PC-3 (cell line): ENCODE measurements around the gene USF3. TPM values are rescaled to one million over a fixed set of nuclear protein-coding genes. Genes with fewer than 3 reads are reported as not detected.

Source experiments
- ATAC-seq: fragments of 200-7000 bp; cut with Tn5 transposase; 2 replicates; pipeline ENCODE4 v1.9.1; 2020; ENCODE audit warnings: mild to moderate bottlenecking, moderate library complexity
- BruUV-seq: library from RNA; stranded (reverse); fragments of 400-500 nt; replicated peaks from 2 replicates; lab custom pipeline; 2021; lab: Mats Ljungman, UMichigan
- CTCF ChIA-PET: fragments of 300-600 bp; sonication (Branson Sonifier 250); formaldehyde crosslinking; loops from one replicate; lab custom pipeline; 2022; ENCODE audit warnings: antibody characterized with exemption; lab: Charles Lee
- POLR2A ChIA-PET: fragments of 300-600 bp; sonication (Branson Sonifier 250); formaldehyde crosslinking; loops from one replicate; lab custom pipeline; 2022; ENCODE audit warnings: antibody characterized with exemption; ENCODE audit not compliant: unreplicated experiment; lab: Charles Lee
- DNase-seq: peaks from one replicate; pipeline ENCODE4 v3.0.0-alpha.2; 2015
- H2AFZ ChIP-seq: fragments of 300-600 bp; sonication (generic); 2 replicates; pipeline ENCODE4 v1.6.0; 2016; ENCODE audit warnings: antibody characterized with exemption, low read length
- H3F3A ChIP-seq: fragments of 300-600 bp; sonication (generic); one replicate; pipeline ENCODE4 v1.6.0; 2017; ENCODE audit warnings: antibody characterized with exemption, low read length, control low read depth, mild to moderate bottlenecking; ENCODE audit not compliant: unreplicated experiment
- H3K27ac ChIP-seq: fragments of 300-600 bp; sonication (generic); 2 replicates; pipeline ENCODE4 v1.5.1; 2016; ENCODE audit warnings: mild to moderate bottlenecking, low read length
- H3K27me3 ChIP-seq: fragments of 300-600 bp; sonication (generic); 2 replicates; pipeline ENCODE4 v1.6.1; 2016; ENCODE audit warnings: low read length, mixed read lengths
- H3K36me3 ChIP-seq: fragments of 300-600 bp; sonication (generic); 2 replicates; pipeline ENCODE4 v1.6.1; 2016; ENCODE audit warnings: low read depth, mixed run types, low read length, mixed read lengths
- H3K4me1 ChIP-seq: fragments of 300-600 bp; sonication (generic); 2 replicates; pipeline ENCODE4 v1.5.1; 2016; ENCODE audit warnings: low read length; ENCODE audit not compliant: insufficient read depth
- H3K4me2 ChIP-seq: fragments of 300-600 bp; sonication (generic); 2 replicates; pipeline ENCODE4 v1.6.0; 2016; ENCODE audit warnings: low read length
- H3K4me3 ChIP-seq: fragments of 300-600 bp; sonication (generic); 2 replicates; pipeline ENCODE4 v1.5.1; 2016; ENCODE audit warnings: mild to moderate bottlenecking, low read length, mixed read lengths
- H3K79me2 ChIP-seq: fragments of 300-600 bp; sonication (generic); 2 replicates; pipeline ENCODE4 v1.6.1; 2017; ENCODE audit warnings: low read length, mixed read lengths
- H3K9ac ChIP-seq: fragments of 300-600 bp; sonication (generic); 2 replicates; pipeline ENCODE4 v1.6.0; 2016; ENCODE audit warnings: mild to moderate bottlenecking, low read length
- H3K9me2 ChIP-seq: fragments of 300-600 bp; sonication (generic); replicated peaks from 2 replicates; pipeline ENCODE4 v1.6.1; 2016; ENCODE audit warnings: mixed run types, low read length, mixed read lengths
- H3K9me3 ChIP-seq: fragments of 300-600 bp; sonication (generic); 2 replicates; pipeline ENCODE4 v1.6.1; 2016; ENCODE audit warnings: low read length, mixed read lengths
- H4K20me1 ChIP-seq: fragments of 300-600 bp; sonication (generic); 2 replicates; pipeline ENCODE4 v1.6.1; 2016; ENCODE audit warnings: low read length, mixed read lengths
- EZH2 ChIP-seq: fragments of 300-600 bp; sonication (generic); IDR thresholded peaks from one replicate; pipeline ENCODE4 v1.6.1; 2017; ENCODE audit warnings: antibody characterized with exemption, mild to moderate bottlenecking, low read length; ENCODE audit not compliant: unreplicated experiment
- EZH2phosphoT487 ChIP-seq: fragments of 300-600 bp; sonication (generic); IDR thresholded peaks from 2 replicates; pipeline ENCODE4 v1.6.1; 2018; ENCODE audit warnings: mild to moderate bottlenecking, antibody characterized with exemption, low read length, borderline replicate concordance
- intact Hi-C: fragments of 100-400 bp; cut with micrococcal nuclease; formaldehyde crosslinking; loops from 2 replicates; pipeline ENCODE4 v1.9.0; 2023
- total RNA-seq: library from RNA; depleted of rRNA; stranded (reverse); fragments of >200 nt; gene quantifications from 2 replicates; pipeline ENCODE4 v1.2.3, GENCODE V29; 2014
- TF ChIP-seq, protein P1 (sequence below): fragments of 300-600 bp; sonication (generic); conservative IDR thresholded peaks from 2 replicates; pipeline ENCODE4 v1.5.1; 2017; ENCODE audit warnings: antibody characterized with exemption, low read depth, mild to moderate bottlenecking, low read length

Gene USF3
- total RNA-seq, 1 experiment from 2014 or later: 10.5 TPM

DNA sequence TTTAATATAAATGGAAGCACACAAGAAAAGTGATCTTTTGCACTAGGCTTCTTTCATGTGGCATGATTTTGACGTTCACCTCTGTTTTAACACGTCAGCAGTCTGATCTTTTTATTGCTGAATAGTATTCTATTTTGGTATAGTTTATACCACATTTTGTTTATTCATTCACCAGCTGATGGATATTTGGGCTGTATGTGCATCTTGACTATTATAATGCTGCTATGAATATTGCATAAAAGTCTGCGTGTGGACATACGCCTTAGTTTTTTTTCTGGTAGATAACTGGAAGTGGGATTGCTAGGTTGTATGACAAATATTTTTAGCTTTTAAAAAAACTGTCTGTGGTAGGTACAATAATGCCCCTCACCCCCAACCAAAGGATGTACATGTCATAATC, 35.3 kb upstream of the USF3 start:
- Histone ChIP-seq H3K4me3 (no peak overlapping the region), H4K20me1 (peaks cover 76% of the 10 kb centered on the region), H3F3A (peaks cover under 1% of the 10 kb centered on the region), H3K79me2 (peaks cover 99% of the 10 kb centered on the region), H3K4me1 (no peaks in the 10 kb centered on the region), H3K9me3 (no peaks in the 10 kb centered on the region), H3K27ac (no peak overlapping the region), H3K9ac (no peak overlapping the region), H3K4me2 (no peak overlapping the region), H2AFZ (no peak overlapping the region), H3K27me3 (no peaks in the 10 kb centered on the region), H3K9me2 (no peaks in the 10 kb centered on the region), H3K36me3 (peaks cover 27% of the 10 kb centered on the region; the same call in 1 of the 2 replicates)
- TF ChIP-seq, protein P1, sequence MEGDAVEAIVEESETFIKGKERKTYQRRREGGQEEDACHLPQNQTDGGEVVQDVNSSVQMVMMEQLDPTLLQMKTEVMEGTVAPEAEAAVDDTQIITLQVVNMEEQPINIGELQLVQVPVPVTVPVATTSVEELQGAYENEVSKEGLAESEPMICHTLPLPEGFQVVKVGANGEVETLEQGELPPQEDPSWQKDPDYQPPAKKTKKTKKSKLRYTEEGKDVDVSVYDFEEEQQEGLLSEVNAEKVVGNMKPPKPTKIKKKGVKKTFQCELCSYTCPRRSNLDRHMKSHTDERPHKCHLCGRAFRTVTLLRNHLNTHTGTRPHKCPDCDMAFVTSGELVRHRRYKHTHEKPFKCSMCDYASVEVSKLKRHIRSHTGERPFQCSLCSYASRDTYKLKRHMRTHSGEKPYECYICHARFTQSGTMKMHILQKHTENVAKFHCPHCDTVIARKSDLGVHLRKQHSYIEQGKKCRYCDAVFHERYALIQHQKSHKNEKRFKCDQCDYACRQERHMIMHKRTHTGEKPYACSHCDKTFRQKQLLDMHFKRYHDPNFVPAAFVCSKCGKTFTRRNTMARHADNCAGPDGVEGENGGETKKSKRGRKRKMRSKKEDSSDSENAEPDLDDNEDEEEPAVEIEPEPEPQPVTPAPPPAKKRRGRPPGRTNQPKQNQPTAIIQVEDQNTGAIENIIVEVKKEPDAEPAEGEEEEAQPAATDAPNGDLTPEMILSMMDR: no peak
- TF ChIP-seq EZH2phosphoT487: no peak
- BruUV-seq: no TSS peak
- intact Hi-C loops: no loop called here
- POLR2A ChIA-PET: interaction anchor here (0.5 kb wide), 1 partner anchor 19 kb away, joined by 13 read pairs; no protein-coding TSS in a partner anchor
- CTCF ChIA-PET: no interaction called here
- DNase-seq: no peak
- ATAC-seq: no peak

DNA sequence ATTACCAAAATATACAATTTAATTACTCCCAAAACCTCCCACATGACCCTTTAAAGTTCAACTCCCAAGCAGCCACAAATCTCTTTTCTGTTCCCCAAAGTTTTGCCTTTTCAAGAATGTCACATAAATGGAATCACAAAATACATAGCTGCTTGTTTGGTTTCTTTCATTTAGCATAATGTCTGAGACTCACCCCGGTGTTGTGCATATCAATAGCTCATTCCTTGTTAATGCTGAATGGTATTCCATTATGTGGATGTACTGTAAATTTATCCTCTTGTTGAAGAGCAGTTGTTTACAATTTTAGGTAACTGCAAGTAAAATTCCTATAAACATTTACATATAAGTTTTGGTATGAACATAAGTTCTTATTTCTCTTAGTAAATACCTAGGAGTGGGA, 34.1 kb upstream of the USF3 start:
- Histone ChIP-seq H3K27me3 (no peaks in the 10 kb centered on the region), H3K9me2 (no peaks in the 10 kb centered on the region), H4K20me1 (peaks cover 72% of the 10 kb centered on the region), H3K27ac (no peak overlapping the region), H3K4me3 (no peak overlapping the region), H3F3A (no peaks in the 10 kb centered on the region), H3K4me1 (no peaks in the 10 kb centered on the region), H3K4me2 (no peak overlapping the region), H3K9ac (no peak overlapping the region), H3K9me3 (no peaks in the 10 kb centered on the region), H3K36me3 (peaks cover 26% of the 10 kb centered on the region; the same call in 1 of the 2 replicates), H2AFZ (no peak overlapping the region), H3K79me2 (peaks cover 99% of the 10 kb centered on the region)
- CTCF ChIA-PET: no interaction called here
- POLR2A ChIA-PET: no interaction called here
- BruUV-seq: no TSS peak
- intact Hi-C loops: no loop called here
- DNase-seq (no peak), ATAC-seq (no peak)
- no peak for TF ChIP-seq EZH2phosphoT487
- no peak for TF ChIP-seq EZH2
- TF ChIP-seq, protein P1: no peak

DNA sequence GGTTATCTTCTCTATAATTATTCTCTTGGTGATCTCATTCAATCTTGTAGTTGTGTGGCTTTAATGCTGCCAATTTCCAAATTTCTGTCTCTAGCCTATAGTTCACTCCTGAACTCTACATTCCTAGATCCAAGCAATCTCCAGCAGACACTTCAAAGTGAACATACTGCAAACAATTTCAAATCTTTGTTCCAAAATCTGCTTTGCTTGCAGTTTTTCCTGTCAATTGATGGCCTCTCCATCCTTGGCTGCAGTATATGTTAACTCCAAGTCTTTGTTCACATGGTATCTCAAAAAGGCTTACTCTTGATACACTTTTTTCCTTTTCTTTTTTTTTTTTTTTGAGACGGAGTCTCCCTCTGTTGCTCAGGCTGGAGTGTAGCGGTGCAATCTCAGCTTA, 32.2 kb upstream of the USF3 start:
- Histone ChIP-seq H3K9ac (no peak overlapping the region), H4K20me1 (peaks cover 64% of the 10 kb centered on the region), H3F3A (no peaks in the 10 kb centered on the region), H3K4me2 (no peak overlapping the region), H3K4me3 (no peak overlapping the region), H3K4me1 (no peaks in the 10 kb centered on the region), H3K9me3 (no peaks in the 10 kb centered on the region), H2AFZ (no peak overlapping the region), H3K27ac (no peak overlapping the region), H3K79me2 (peaks cover 100% of the 10 kb centered on the region), H3K36me3 (peaks cover 29% of the 10 kb centered on the region; the same call in 1 of the 2 replicates), H3K9me2 (no peaks in the 10 kb centered on the region), H3K27me3 (no peaks in the 10 kb centered on the region)
- intact Hi-C loops: no loop called here
- no peak for ATAC-seq
- no TSS peak for BruUV-seq
- CTCF ChIA-PET: interaction anchor here (0.7 kb wide), 1 partner anchor 994 kb away, joined by 4 read pairs; no protein-coding TSS in a partner anchor
- TF ChIP-seq EZH2phosphoT487 (no peak), EZH2 (no peak)
- TF ChIP-seq, protein P1: no peak
- DNase-seq: no peak
- POLR2A ChIA-PET: no interaction called here
